ENCODE results near the gene HSCB.
A peak's percentile ranks its signal among the peaks of the same experiment; 100 is the strongest.
"Not testable (repeated sequence)": the region's sequence is repeated elsewhere in the genome, so short reads cannot be mapped to it uniquely, and the experiment has no call there.

HSCB gene

DNA sequence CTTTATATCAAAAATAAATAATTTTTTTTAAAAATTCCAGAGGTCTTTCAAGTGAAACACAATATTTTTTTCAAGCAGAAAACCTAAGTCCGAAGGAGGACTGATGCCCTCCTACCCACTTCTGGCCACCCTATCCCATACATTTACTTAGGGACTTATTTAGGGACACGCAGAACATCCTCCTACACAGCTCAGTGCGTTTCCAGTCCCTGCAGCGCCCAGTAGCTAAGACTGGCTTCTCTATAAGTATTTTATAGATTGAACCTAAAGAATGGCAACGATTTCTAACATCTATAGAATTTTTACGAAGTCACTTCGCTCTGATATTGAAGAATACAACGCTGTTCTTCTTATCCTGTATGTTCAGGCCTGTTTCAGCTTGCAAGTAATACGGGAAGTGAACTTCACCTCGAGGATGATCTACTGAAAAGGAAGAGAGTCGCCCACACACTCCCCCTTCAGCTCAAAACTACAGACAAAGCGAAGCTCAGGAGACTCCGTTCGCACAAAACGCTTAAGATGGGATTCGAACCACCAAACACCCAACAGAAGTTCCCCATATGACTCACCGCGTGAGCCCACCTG is 547 bp upstream of the HSCB start:
- DNase-seq: no peak

DNA sequence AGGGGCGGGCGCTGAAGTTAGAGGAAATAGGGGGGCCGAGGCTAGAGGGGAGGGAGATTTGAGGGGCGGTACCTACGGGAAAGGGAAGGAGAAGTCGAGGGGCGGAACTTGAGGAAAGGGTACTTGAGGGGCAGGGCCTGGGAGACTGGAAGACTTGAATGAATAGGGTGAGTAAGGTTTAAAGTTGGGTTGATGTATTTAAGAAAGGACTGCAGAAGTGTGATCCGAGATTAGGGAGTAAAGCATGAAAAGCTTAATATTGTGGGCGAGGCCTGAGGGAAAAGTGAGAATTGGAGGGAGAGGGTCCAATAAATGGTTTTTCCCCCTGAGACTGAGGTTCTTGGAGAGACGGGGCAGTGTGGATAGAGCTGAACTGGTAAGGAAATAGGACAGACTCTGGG is 723 bp downstream of the HSCB start:
- DNase-seq: no peak

GRCh38 chr22:28743852-28744251 is 2.0 kb downstream of the HSCB start:
- DNase-seq: no peak

- DNase-seq: no peak
Observed at GRCh38 chr22:28750471-28750881, 8.6 kb downstream of the HSCB start.

DNA sequence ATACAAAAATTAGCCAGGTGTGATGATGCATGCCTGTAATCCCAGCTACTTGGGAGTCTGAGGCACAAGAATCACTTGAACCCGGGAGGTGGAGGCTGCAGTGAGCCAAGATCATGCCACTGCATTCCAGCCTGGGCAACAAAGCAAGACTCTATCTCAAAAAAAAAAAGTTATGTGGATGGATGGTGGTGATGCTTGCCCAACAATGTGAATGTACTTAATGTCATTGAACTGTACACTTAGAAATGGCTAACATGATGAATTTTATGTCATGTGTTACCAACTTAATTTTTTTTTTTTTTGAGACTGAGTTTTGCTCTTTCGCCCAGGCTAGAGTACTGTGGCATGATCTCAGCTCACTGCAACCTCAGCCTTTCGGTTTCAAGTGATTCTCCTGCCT is 12.7 kb downstream of the HSCB start:
- not testable (repeated sequence) for DNase-seq

DNA sequence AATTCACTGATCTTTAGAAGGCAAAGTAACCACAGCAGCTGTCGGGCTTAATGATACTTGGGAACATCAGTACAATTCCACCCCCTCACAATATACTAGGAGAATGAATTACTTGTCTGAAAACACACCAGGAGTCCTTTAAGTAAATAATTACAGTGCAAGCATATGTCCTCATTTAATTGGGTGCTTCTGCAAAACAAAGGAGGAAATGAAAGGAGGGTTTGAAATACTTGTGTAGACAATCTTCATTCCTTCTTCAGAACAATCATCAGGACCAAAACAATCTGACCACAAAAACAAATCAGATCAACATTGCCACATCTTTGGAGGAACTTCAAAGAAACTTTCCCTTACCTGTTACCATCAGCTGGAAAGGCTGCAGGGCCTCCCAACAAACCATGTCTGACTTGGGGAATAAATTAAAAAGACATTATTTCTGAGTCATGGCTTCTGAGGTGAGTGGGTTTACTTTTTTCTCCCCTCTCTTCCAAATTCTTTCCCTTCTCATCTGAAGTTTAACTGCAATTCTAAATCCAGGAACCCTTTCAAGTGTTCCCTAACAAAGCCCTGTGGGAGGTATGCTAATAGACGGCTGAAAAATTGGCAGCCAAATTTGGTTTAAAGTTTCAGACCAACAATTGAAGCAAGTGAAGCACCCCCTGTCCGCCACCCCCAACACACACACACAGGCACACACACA is 18.2 kb downstream of the HSCB start:
- DNase-seq: peak; percentile 61

DNA sequence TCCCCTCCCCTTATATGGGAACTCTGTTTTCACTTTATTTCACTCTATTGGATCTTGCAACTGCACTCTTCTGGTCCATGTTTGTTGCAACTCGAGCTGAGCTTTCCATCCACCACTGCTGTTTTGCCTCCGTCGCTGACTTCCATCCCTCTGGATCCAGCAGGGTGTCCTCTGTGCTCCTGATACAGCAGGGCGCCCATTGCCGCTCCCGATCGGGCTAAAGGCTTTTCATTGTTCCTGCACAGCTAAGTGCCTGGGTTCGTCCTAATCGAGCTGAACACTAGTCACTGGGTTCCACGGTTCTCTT is 19.6 kb downstream of the HSCB start:
- DNase-seq: no peak

DNA sequence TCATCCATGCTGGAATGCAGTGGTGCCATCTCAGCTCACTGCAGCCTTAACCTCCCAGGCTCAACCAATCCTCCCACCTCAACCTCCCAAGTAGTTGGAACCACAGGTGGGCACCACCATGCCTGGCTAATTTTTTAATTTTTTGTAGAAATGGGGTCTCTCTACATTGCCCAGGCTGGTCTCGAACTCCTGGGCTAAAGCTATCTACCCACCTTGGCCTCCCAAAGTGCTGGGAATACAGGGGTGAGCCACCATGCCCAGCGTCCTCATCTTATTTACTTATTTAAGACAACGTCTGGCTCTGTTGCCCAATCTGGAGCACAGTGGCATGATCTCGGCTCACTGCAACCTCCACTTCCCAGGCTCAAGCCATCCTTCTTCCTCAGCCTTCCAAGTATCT is 20.2 kb downstream of the HSCB start:
- not testable (repeated sequence) for DNase-seq

- no peak for DNase-seq
Observed at GRCh38 chr22:28766628-28767027, 24.8 kb downstream of the HSCB start.

DNA sequence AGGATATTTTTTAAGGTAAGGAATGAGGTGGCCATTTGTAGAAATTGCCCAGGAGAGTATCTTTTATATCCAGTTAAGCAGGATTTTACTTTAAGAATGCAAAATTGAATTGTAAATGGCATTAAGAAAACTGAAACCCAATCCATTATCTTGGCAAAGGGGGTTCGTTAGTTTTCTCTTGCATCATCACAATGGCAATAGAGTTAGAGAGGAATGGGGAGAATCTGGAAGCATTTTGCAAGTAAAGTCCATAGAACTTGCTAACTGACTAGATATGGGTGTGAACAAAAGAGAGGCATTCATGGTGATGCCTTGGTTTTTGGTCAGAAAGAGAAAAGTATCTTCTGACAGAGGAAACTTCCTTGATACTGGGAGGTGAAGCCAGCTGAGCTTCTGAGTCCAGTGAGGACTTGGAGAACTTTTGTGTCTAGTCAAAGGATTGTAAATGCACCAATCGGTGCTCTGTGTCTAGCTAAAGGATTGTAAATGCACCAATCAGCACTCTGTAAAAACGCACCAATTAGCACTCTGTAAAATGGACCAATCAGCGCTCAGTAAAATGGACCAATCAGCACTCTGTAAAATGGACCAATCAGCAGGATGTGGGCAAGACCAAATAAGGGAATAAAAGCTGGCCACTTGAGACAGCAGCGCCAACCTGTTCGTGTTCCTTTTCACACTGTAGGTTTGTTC is 27.0 kb downstream of the HSCB start:
- no peak for DNase-seq

DNA sequence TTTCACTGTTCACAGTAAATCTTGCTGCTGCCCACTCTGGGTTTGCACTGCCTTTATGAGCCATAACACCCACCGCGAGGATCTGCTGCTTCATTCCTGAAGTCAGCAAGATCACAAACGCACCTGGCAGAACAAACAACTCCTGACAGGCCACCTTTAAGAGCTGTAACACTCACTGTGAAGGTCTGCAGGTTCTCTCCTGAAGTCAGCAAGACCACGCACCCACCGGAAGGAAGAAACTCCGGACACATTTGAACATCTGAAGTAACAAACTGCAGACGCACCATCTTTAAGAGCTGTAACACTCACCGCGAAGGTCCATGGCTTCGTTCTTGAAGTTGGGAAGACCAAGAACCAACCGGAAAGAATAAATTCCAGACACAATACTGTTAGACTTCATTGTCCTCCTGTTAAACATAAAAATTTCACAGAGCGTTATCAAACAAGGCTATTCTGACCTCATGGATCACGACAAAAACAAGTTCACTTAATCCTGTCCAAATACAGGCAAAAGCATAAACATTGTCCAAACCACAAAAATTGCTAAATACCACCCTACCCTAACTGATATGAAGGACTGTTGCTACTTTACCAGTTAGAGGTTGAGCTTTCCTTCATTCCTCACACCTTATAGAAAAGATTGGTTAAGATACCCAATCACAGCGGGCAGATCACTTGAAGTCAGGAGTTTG is 27.7 kb downstream of the HSCB start:
- no peak for DNase-seq

DNA sequence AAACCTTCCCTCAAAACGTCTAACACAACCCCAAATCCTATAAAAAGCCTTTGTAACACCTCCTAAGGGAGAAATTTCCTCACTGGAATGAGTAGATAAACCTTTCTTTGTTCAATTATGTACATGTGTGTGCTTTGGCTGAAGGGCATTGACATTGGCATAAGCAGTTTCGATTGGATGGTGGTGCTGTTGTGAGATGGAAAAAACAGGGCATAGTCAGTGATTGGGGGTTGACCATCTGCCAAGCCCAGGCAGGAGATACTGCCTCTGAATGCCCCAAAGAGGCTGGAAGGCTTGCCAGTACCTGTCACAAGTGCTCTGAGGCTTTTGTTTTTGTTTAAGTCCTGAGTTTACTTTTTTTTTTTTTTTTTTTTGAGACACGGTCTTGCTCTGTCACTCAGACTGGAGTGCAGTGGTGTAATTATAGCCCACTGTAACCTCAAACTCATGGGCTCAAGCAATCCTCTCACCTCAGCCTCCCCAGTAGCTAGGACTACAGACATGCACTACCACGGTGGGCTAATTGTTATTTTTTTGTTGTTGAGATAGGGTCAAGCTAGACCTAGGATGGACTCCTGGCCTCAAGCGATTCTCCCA is 29.5 kb downstream of the HSCB start:
- no peak for DNase-seq

- DNase-seq: peak; percentile 92
Observed at GRCh38 chr22:28772633-28773460, 31.0 kb downstream of the HSCB start, which contains the start of gene CCDC117. Gene CCDC117, plus strand, starts transcription at chr22:28772695. Its CDS starts 155 bp downstream, at chr22:28772850.

- DNase-seq: no peak
Observed at GRCh38 chr22:28773461-28773867, 31.6 kb downstream of the HSCB start.

DNA sequence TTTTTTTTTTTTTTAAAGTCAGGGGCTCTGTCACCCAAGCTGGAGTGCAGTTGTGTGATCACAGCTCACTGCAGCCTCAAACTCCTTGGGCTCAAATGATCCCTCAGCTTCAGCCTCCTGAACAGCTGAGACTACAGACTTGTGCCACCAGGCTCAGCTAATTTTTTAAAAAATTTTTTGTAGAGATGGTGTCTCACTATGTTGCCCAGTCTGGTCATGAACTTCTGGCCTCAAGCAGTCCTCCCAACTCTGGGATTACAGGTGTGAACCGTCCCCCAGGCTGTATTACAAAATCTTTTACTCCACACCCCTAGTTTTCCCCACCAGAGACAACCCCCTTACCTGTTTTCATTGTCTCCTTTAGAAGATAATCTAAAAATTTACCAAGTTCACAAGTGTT is 32.5 kb downstream of the HSCB start:
- DNase-seq: no peak

DNA sequence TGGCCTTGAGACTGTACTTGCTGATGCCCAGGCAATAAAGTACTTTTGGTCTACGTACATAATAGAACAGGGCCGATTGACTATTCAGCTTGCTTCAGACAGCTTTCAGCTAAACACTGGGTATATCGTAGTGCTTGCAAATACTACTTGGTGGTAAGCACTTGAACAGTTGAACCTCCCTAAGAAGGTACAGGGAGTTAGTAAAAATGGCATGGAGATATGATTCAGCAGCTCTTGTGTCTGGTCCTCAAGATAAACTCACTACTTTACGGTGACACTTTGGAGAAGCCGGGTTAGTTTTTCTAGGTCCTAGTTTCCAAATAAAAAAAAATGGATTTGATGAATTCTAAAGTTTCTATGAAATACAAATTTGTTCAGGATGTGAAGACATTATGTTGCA is 38.0 kb downstream of the HSCB start:
- no peak for DNase-seq

GRCh38 chr22:28780296-28780695 is 38.5 kb downstream of the HSCB start:
- no peak for DNase-seq

DNA sequence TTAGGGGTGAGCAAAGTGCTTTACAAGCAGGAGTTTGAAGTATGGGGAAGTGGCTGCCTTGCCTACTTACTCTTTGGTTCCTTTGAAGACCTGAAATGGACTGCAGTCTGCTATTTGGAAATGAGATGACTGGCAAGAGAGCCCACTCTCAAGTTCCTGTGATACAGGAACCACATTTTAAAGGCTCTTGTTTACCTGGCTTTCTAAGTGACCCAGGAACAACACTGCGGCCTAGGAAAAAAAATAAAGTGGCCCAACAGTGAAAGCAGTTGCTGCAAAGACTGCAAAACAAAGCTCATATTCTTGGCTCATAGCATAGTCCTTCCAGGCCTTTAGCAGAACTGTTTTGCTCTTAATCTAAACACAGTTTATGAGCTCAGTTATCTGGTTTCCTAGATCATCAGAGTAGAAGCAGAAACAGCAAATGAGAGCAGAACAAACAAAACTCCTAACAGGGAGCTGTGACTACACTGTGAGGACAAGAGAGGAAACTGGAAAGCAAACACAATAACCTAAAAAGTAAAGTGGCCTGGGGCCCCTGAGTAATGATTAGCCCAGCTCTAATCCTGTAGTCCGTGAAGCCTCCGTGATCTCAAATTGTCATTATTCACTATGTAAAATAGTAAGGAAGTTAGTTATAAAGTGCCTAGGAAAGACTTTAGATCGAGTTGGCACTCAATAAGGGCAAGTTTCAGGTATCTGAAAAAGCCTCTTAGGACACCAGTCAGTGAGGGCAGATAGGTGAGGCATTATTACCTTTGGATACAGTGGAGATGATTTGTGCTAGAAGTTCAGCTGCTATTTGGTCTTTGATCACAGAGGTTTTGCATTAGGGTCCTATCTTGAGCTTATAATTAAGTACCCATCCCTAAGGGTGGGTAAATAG is 42.2 kb downstream of the HSCB start:
- DNase-seq: no peak

DNA sequence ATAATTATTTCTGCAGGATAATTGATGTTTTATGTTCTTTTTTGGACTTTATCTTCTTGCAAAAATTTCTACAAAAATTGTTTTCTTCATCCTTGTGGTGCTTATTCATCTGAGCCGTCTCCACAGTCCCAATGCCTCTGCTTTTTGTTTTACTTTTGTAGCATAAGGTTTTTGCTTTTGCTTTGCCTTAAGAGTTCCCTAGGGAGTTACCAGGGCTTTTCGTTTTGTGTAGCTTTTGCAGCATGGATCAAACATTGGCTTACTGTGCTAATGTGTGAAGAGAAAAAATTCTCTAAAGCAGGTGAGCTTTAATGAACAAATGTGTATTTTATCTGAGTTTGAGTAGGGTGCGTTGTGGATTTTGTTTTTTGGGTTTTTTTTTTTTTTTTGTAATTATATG is 46.8 kb downstream of the HSCB start:
- DNase-seq: no peak

DNA sequence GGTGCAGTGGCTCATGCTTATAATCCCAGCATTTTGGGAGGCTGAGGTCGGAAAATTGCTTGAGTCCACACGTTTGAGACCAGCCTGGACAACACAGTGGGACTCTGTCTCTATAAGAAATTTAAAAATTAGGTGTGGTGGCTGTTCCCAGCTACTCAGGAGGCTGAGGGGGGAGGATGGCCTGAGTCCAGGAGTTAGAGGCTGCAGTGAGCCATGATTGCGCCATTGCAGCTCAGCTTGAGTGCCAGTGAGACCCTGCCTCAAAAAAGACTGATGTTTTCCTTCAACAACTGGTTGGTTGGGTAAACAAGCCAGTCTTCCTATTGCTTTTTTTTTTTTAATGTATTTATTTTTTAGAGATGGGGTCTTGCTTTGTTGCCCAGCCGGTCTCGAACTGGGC is 49.3 kb downstream of the HSCB start:
- no peak for DNase-seq

- no peak for DNase-seq
Observed at GRCh38 chr22:28791841-28792490, 50.1 kb downstream of the HSCB start.
